AG08396 (cell line): ENCODE data around the gene TNS3.
A peak's percentile ranks its signal among the peaks of the same experiment; 100 is the strongest.

Experiments used
- DNase-seq: peaks from one replicate; pipeline ENCODE4 v3.0.0; 2012; ENCODE audit warnings: low spot score, mixed read lengths

Gene TNS3

DNA sequence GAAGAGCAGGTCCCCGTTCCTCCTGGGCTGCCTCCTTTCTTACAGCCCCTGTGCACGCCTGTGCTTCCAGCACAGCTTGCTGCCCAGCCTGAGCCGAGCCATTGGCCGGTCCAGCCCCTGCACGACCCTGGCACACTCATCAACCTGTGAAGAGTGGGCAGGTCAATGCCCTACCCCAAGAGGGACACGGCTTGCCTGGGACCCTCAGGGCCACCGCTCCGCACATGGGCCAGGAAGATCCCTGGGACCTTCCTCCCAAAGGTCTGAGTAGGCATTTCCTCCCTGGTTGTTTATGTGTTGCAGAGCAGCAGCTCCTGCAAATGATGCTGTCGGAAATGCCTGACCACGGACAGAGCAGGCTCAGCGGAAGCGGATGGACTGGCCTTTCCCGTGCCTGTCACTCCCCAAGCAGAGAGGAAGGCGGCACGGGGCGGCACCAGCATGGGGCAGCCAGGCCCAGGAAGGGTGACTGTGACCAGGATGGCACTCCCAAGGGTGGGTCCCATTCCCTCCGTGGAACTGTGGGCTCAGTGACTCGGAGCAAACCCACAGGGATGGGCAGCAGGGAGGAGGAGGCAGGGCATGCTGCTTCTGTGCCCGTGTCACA lies 252.5 kb downstream of the TNS3 start:
- DNase-seq = no peak

DNA sequence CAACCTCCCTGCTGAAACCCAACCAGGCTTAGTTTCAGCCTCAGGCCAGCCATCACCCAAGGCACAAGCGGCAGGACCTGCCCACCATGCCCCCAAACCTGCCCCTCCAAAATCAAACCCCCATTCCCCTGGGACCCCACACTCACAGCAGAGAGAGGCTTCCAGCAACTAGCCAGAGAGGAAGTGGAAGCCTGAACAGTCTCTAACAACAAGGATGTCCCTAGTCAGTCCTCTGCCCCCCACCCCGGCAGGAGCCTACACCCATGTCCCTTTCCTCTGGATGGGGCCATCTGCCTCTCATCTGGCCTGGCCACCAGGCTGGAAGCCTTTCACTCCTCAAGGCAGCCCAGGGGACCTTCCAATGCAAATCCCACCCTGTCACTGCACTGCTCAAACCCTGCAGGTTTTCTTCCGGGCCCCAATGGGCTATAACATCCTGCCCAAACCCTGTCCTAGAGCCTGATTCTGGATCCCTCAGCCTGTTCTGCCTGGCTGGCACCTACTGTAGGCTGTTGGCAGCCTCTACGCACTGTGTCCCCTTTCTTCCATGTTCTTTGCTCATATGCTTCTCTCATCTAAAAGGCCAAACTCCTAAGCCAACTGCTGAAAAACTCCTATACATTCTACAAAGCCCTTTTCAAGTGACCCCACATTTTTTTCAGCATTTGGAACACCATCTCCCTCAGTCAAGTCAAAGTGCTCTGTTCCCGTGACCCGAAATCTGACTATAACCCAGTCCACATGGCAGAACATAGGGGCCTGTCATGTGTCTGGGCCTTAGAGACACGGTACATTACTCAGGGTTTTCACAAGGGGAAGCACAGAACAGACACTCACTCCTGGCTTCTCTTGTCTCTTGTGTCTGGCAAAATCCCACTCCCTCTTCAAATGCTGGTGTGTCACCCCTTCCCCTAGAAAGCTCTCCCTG lies 253.3 kb downstream of the TNS3 start:
- no peak for DNase-seq

DNA sequence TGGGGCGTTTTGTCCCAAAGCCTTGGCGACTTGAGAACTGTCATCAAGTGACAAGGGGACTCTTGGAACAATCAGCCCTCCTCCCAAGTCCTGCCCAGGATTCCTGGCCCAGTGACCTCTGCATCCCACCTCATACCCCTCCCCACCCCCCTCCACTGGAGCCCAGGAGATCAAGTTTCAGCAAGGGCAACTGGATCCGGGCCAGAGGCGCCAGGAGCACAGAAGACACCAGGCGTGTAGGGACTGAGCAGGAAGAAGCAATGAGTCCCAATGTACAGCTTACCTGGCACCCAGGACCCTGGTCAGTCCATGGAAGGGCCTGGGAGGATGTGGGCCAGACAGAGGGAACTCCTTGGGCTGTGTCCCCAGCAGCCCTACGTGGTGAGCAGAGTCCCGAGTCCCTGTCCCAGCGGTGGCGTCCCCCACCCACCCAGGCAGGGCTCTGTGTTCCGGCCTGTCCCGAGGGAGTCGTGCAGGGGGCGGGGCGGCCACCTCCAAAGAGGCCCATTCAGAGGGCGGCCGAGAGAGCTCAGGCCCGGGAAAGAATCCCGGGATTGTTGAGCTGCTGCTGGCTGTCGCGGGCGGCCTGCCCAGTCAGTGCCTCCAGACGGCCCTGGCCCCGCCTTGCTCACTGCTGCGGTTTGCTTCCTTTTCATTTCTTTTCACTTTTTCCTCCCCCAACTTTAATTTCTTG lies 254.1 kb downstream of the TNS3 start:
- DNase-seq = peak; percentile 92

DNA sequence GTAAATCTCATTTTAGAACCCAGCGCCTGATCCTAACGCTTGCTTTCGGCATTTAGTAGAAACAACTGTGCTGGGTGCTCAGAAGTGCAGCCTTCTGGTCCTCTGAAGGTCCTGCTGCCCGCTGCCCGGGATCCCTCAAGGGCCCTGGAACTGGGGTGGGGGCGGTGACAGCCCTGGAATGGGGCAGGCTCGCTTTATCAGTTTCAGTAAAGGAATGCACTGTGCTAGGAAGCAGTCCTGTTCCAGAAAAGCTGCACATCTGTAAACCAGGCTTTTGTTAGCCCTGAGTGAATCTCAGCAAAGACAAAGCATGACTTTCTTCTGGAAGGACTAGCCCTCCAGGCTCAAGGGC lies 254.6 kb downstream of the TNS3 start:
- DNase-seq = peak; percentile 29

DNA sequence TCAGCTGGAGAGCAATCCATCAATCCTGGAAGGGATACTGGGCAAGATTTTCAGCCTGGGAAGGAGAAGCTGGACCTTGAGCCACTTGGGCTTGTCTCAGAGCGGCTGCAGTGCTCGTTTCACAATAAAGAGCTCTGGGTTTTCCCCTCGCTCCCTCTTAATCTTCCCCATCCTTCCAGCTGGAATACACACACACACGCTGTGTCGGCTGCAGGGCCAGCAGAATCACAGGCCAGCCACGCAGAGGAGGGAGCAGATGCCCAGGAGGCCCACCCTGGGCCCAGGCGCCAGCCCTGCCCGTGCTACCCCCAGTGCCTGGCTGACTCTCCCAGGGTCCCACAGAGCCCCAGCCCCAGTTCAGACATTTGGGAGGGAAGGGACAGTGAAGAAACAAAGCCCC lies 255.1 kb downstream of the TNS3 start:
- peak; percentile 55 for DNase-seq

DNA sequence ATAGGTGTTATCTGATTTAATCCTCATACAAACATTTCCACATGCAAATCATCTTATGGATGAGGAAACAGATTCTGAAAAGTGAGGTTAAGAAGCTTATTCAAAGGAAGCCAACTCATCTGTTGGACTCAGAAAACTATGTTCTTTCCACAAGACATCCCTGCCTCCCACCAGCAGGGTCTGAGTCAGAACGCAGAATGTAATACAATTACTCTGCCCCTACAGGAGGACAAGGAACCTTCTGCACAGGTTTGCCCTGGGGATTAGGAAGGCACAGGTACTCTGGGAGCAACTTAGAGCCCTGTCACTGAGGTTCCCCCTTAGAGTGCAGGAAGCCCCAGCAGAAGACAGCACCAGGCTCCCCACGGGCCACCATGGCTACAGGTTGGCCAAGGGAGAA lies 255.7 kb downstream of the TNS3 start:
- peak; percentile 62 for DNase-seq

DNA sequence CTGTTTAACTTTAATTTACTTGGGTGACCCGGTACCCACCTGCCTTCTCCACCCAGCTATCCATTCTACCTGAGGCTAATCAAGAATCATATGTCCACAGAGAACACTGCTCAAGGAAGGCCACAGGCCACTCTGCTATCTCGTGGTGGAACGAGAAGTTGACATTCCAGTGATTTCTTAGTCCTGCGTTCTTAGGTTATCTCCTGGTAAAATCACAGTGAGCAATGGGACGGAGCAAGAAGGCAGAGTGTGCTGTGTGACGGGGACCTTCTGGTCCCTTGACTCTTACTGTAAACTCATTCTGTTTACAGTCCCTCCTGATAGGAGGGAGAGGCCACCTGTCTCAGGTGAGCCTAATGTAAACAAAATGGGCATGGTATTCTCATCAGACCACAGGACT lies 256.6 kb downstream of the TNS3 start:
- DNase-seq = no peak

DNA sequence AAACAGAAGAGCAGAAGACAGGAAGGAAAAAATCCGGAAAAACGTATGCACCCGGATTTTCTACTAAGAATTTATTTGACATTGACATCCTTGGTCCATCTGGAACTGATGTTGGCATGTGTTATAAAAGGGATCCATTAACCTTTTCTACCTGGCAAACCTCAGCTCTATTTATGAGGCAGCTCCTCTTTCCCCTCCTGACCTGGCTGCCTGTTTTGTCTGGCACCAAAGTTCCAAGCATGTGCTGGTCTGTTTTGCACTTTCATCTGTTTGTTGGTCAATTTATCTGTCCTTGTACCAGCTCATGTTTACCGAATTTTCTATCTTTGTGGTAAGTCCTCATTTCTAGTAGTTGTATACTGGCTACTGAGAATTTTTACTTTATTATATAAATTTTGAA lies 258.0 kb downstream of the TNS3 start:
- DNase-seq = no peak

DNA sequence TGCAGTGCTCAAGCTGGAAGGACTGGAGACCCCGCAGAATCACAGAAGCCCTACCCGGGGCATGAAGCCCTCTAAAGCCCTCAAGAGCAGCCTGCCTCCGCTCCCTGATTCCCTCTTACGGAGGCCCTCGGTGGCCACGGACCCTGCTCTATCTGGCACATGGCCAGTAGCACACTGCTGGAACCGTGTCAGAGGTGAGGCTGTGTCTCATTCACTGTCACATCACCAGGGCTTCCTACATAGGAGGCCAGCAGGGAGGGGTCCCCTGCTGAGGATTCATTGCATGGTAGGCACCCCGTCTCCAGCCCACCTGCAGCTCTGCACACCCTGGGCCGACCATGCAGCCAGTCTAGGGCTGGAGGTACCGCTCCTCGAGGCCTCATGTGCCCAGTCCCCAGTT lies 259.2 kb downstream of the TNS3 start:
- no peak for DNase-seq

DNA sequence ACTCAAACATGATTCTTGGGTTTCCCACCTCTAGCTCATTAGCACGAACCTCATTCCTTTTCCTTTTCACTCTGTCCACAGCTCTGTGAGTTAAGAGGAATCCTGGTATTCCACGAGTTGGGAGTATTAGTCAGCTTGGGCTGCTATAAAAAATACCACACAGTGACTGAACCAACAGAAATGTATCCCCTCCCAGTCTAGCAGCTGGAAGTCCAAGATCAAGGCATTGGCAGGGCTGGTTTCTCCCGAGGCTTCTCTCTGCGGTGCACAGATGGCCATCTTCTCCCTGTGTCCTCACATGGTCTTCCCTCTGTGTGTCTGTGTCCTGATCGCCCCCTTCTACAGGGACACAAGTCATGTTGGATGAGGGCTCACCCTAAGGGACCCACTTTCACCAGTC lies 261.6 kb downstream of the TNS3 start:
- DNase-seq = no peak

DNA sequence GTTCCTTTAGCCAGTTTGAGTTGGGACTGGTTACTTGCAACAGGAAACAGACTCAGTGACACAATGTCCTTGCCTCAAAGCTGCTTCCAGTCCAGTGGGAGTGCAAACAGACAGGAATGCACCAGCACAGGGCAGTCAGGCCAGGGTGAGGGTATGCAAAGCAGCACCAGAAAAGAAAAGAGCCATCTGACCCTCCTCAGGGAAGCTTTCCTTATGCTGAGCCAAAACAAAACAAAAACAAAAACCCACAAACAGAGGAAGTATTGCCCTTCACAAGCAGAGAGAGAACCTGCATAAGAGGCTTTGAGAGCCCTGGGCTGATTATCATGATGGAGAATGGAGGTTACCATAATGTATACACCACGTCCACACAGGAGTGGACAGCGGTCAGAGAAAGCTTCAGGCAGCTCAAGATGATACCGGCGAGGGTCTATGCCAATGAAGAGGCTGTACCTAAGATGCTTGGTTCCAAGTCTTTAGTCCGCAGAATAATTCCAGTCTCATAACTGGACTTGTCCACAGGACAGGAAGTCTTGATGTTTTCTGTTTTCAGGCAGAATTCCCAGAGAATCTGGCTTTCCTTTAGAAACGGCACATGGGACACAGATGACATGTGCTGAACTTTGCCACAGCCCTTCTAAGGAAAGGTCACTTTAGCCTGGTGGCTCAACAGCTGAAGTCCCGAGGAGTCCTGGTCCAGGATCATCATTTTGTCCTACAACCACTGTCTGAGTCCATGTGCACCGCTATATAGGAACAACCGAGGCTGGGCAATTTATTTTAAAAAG lies 263.3 kb downstream of the TNS3 start:
- DNase-seq = no peak

DNA sequence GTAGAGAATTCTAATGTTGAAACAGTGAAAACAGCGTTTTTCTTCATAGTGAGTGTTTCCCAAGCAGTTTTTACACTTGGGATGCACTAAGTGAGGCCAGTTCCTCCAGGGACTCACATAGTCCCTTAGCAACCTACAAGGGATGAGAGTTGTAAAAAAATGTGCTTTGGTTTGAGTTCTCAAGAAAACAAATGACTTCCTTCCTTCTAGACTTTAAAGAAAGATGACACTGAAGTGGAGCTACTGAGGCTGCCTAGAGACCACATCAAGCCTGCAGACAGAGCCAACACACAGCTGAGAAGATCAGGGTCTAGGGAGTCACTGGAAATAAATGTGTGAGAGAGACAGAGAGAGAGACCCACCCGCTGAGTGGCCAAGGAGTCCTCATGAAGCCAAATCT lies 264.4 kb downstream of the TNS3 start:
- no peak for DNase-seq

DNA sequence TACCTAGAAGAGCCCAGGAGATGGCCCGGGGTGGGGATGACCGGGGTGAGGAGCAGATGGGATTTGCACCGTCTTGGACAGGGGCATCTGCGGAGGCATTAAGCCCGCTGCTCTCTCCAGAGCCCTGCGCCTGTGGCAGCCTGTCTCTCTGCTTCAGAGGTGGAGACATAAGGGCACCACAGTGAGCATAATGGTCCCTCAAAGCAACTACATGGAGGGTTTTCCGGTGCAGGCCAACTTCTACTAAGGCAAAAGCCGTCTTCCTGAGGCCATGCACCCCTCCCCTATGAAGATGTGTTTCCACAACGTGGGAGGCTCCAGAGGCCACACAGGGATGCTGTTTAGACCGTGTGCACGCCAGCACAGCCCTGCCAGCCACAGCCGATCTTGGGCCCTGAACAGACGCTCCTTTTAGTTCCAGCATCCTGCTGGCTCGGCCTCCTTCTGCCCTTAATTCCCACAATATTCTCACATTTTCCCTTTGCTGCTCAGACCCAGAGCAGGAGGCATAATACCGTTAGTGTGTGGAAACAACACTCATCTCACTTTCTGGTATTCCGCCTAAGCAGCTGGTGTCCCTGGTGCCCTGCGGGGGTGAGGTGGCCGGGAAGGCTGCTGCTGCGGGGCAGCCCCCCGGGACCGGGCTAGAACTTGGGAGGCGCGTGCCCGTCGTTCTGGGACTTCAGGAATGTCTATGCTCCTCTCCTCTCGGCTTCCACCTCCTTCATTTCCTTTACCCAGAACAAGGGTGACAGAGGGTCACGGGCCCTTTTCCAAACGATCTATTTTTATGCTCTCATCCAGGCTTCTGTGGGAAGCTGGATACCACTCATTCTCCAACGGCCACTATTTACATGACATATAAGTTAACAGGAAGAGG lies 266.9 kb downstream of the TNS3 start:
- DNase-seq = no peak

DNA sequence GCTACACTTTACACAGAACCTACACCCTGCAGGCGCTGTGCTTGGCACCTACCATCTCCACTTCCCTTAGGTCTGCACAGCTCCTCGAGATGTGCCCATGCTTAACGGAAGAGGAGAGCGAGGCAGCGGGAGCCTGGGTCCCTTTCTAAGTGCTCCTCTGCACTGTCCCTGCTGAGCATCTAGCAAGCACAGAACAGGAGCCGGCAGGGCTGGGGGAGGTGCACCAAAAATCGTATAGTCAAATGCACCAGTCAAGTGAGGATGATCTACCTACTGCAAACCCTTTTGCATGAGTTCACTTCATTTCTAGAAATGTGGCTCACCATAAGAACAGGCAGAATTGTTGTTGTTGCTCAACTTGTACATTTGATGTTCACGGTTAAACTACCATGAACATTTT lies 267.7 kb downstream of the TNS3 start:
- no peak for DNase-seq

DNA sequence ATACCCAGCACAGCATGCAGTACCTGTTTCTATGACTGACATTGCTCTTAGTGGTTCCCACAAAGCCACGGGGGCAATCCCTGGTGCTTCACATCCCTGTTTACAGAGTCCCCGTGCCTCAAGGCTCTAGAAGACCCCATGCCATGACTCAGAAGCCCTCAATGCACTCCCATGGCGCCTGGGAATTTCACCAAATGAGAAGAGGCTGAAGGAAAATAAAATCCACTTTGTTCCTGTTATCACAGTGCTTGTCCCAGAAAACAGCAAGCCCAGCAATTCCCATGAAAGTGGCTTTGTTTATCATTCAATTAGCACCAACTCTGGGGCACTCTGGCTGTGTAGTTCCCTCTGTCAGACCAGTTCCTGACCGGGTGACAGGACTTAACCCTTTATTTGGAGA lies 268.3 kb downstream of the TNS3 start:
- no peak for DNase-seq

DNA sequence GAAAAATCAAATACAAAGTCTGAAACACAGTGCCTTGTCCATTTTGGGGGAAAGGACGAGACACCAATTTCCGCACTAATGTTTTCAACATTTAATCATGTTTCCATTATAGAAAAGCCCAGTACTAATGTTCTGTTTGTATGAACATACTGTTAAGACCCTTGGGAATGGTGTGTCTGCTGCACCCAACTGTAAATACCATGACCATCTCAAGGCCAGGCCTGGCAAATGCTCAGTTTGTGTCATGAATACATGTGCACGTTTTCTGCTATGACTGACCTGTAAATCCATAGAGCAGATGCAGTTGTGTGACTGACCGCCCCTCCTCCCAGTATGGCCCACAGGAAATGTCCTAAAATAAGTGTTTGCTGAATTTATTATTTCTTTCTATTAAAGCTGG lies 270.0 kb downstream of the TNS3 start:
- DNase-seq = no peak

DNA sequence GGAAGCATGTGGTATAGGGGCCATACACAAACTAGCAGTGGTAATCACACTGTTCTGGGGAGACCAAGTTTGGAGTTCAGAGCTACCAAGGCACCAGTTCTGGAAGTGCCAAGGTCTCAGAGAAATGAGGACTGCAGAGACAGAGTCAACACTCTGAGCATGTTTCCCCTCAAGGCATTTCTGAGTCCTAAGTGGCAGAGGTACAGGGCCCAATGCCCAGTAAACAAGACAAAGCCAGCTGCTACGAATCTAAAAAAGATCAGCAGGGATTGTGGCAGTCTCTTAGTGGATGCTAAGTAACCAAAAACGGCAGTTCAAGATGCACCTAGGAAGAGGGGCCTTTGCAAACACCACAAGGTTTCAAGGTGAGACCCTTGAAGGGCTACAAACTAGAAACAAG lies 271.9 kb downstream of the TNS3 start:
- no peak for DNase-seq

DNA sequence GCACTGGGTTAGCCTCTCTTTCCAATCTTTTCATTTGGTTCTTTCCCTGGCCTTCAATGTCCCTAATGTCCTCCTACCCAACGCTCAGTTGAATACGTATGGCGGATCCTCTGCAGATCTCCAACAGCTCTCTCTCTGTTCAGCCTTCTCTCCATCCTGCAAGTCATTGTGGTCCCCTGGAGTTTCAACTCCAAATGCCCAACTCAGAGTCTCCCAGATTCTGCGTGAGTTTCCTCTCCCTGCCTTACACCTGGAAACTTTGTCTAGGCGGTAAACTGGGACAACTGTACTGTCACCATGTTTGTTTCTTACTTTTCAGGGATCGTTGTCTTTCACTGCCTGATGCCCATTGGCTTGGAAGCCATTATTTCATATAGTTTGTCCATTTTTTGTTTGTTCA lies 273.1 kb downstream of the TNS3 start:
- DNase-seq = no peak

DNA sequence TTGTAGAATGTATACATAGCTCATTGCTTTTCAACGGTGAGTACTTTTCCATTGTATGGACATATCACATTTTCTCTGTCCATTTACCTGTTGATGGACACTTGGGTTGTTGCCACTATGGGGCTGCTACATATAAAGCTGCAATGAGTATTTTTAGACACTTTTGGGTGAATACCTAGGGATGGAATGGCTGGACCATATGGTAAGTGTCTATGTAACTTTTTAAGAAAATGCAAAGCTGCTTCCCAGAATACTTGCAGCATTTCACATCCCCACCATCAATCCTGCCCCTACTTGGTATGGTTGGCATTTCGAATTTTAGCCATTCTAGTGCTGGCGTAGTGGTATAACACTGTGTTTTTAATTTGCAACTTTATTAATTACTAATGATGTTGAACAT lies 274.6 kb downstream of the TNS3 start:
- DNase-seq = no peak

DNA sequence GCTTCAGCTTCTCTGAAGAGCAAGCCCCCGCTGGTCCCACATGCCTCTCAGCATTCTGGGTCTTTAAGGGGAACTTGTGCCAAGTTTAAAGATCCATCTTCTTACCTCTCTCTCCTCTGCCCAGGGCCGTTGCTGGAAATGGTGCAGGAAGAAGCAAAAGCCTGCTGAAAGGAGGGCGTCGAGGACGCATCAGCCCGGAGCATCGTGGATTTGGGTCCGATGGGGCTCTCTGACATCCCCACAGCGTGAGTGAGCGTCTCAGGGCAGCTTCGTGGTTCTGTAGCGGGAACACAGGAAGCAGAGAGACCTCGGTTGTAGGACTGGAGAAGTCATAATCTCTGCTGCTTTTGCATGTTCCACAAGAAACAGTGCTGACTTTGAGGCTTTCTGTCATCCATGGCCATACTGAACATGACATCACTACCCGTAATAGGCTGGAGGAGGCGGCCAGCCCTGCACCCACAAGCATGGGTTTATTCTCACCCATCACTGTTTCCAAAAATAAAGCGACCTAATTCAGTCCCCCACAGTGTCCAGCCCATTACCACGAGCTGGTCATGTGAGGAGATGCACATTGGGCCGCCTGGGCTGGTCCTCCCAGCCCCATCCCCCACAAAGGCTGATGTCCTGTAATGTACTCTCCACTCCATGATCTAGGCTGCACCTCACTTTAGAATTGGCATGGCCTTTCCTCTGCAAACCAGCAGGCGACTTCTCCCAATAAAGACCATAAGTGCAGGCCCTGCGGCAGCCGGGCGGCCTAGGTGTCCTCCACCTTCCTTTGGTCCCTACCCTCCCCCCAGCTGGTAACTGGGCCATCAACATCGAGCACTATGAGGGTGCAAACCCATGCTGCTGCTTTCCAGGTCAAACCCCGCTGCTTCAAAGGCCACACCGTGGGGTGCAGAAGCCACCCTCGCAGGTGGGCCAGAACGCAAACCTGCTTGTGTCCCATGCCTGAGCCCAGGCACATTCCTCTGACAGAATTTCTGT lies 276.9 kb downstream of the TNS3 start:
- no peak for DNase-seq
